Caco-2 (cell line): ENCODE measurements around the gene RBSN. TPM values are rescaled to one million over a fixed set of nuclear protein-coding genes. Genes with fewer than 3 reads are reported as not detected.

Experiments
- BruUV-seq: library from RNA; stranded (reverse); fragments of 400-500 nt; replicated peaks from 2 replicates; lab custom pipeline; 2021; lab: Mats Ljungman, UMichigan
- CTCF ChIA-PET: fragments of 300-600 bp; sonication (Branson Sonifier 250); formaldehyde crosslinking; loops from one replicate; lab custom pipeline; 2022; ENCODE audit warnings: antibody characterized with exemption; lab: Charles Lee
- POLR2A ChIA-PET: fragments of 300-600 bp; sonication (Branson Sonifier 250); formaldehyde crosslinking; loops from one replicate; lab custom pipeline; 2022; ENCODE audit warnings: antibody characterized with exemption; lab: Charles Lee
- DNase-seq, 2 experiments: peaks; one replicate each; pipeline versions ENCODE4 v3.0.0 to v3.0.0-alpha.2; 2020 to 2022
- H3K27me3 ChIP-seq: replicated peaks from 2 replicates; pipeline ENCODE4 v1.6.0; 2011; ENCODE audit warnings: low read length; ENCODE audit not compliant: control insufficient read depth, insufficient read depth
- H3K36me3 ChIP-seq: 2 replicates; pipeline ENCODE4 v1.5.1; 2011; ENCODE audit warnings: low read length; ENCODE audit not compliant: control insufficient read depth, insufficient read depth
- H3K4me1 ChIP-seq: fragments of 250-450 bp; sonication (Bioruptor Pico); 2 replicates; pipeline ENCODE4 v1.5.1; 2020; ENCODE audit warnings: mild to moderate bottlenecking
- H3K4me3 ChIP-seq: 2 replicates; pipeline ENCODE4 v1.5.1; 2011; ENCODE audit warnings: low read depth, mild to moderate bottlenecking, control low read depth, low read length
- H3K9me3 ChIP-seq: fragments of 250-450 bp; sonication (Bioruptor Pico); 2 replicates; pipeline ENCODE4 v1.5.1; 2020; ENCODE audit warnings: mild to moderate bottlenecking, moderate library complexity
- H3K27ac Mint-ChIP-seq: one replicate; pipeline ENCODE4 v1.8.0; 2022; ENCODE audit warnings: mixed read lengths; ENCODE audit not compliant: unreplicated experiment
- H3K27me3 Mint-ChIP-seq: one replicate; pipeline ENCODE4 v1.8.0; 2022; ENCODE audit warnings: mixed read lengths; ENCODE audit not compliant: insufficient read depth, unreplicated experiment
- H3K36me3 Mint-ChIP-seq: one replicate; pipeline ENCODE4 v1.8.0; 2022; ENCODE audit warnings: mild to moderate bottlenecking, mixed read lengths; ENCODE audit not compliant: insufficient read depth, unreplicated experiment
- H3K4me1 Mint-ChIP-seq: one replicate; pipeline ENCODE4 v1.8.0; 2022; ENCODE audit warnings: low read depth, mixed read lengths; ENCODE audit not compliant: unreplicated experiment
- H3K4me3 Mint-ChIP-seq: one replicate; pipeline ENCODE4 v1.8.0; 2022; ENCODE audit warnings: mild to moderate bottlenecking, moderate library complexity, mixed read lengths; ENCODE audit not compliant: unreplicated experiment
- H3K9me3 Mint-ChIP-seq: one replicate; pipeline ENCODE4 v1.8.0; 2022; ENCODE audit warnings: mixed read lengths; ENCODE audit not compliant: unreplicated experiment
- intact Hi-C: fragments of 100-400 bp; cut with micrococcal nuclease; formaldehyde crosslinking; loops from one replicate; pipeline ENCODE4 v1.10.0; 2022; ENCODE audit not compliant: unreplicated experiment
- total RNA-seq: library from RNA; stranded (reverse); gene quantifications from 2 replicates; pipeline ENCODE4 v1.2.3, GENCODE V29; 2022
- TF ChIP-seq, protein P1 (sequence below), 2 experiments: fragments of 200-600 bp in 1 of 2; IDR thresholded peaks; 1 replicate in 1 of 2; 2 replicates in 1 of 2; pipeline versions ENCODE4 v1.5.1 to v1.8.0; 2011 to 2022; ENCODE audit warnings: antibody characterized with exemption in 1 of 2, control low read depth in 1 of 2, inconsistent platforms in 1 of 2, low read depth in 1 of 2, low read length in 1 of 2, mild to moderate bottlenecking in 1 of 2, moderate library complexity in 1 of 2; ENCODE audit not compliant: insufficient read depth in 1 of 2, severe bottlenecking in 1 of 2, unreplicated experiment in 1 of 2

The RBSN gene
- total RNA-seq, 1 experiment from 2014 or later = 19.7 TPM

- intact Hi-C loops = no loop called here
Measured at GRCh38 chr3:15066467-15066866, 32.5 kb downstream of the RBSN start.

DNA sequence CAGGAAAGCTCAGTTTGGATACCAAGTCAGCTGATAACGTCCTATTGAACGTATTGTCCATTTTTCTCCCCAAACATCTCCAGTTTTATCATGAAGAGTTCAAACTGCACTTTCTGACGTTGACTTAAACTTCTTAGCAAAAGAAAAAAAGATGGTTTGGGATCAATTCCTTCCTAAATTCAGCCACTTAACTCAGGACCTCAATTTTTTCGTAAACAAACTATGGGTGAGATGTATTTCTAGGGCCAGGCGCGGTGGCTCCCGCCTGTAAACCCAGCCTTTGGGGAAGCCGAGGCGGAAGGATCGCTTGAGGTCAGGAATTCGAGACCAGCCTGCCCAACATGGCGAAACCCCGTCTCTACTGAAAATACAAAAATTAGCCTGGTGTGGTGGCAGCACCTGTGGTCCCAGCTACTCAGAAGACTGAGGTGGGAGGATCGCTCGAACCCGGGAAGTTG lies 33.4 kb downstream of the RBSN start:
- H3K27me3 ChIP-seq = no peaks in the 10 kb centered on the region
- TF ChIP-seq, protein P1, sequence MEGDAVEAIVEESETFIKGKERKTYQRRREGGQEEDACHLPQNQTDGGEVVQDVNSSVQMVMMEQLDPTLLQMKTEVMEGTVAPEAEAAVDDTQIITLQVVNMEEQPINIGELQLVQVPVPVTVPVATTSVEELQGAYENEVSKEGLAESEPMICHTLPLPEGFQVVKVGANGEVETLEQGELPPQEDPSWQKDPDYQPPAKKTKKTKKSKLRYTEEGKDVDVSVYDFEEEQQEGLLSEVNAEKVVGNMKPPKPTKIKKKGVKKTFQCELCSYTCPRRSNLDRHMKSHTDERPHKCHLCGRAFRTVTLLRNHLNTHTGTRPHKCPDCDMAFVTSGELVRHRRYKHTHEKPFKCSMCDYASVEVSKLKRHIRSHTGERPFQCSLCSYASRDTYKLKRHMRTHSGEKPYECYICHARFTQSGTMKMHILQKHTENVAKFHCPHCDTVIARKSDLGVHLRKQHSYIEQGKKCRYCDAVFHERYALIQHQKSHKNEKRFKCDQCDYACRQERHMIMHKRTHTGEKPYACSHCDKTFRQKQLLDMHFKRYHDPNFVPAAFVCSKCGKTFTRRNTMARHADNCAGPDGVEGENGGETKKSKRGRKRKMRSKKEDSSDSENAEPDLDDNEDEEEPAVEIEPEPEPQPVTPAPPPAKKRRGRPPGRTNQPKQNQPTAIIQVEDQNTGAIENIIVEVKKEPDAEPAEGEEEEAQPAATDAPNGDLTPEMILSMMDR (IDR thresholded peaks at IDR 0.05; ENCODE audit: insufficient read depth in 1 of 2, low read depth in 1 of 2, low read length in 1 of 2, severe bottlenecking in 1 of 2, unreplicated experiment in 1 of 2) = no peak
- no peak for DNase-seq
- POLR2A ChIA-PET = interaction anchor here (1.0 to 1.2 kb wide), 5 partner anchors 9 to 140 kb away, joined by 3 to 5 read pairs (median 3); partner anchors contain the start of genes CAPN7 and RBSN
- no peaks in the 10 kb centered on the region; the same call in 1 of the 2 replicates for H3K36me3 ChIP-seq
- CTCF ChIA-PET = interaction anchor here (0.9 to 1.2 kb wide), 3 partner anchors 13 to 140 kb away, joined by 3 to 10 read pairs (median 4); no protein-coding TSS in a partner anchor
- H3K4me3 ChIP-seq = peak overlapping the region; percentile 90
- no peaks in the 10 kb centered on the region for H3K9me3 Mint-ChIP-seq
- peak overlapping the region; percentile 96 for H3K27ac Mint-ChIP-seq
- no TSS peak for BruUV-seq
- H3K4me1 Mint-ChIP-seq = peaks cover 10% of the 10 kb centered on the region
- peaks cover 37% of the 10 kb centered on the region for H3K36me3 Mint-ChIP-seq
- no peaks in the 10 kb centered on the region for H3K27me3 Mint-ChIP-seq
- H3K4me1 ChIP-seq = peaks cover 17% of the 10 kb centered on the region
- H3K4me3 Mint-ChIP-seq = peak overlapping the region; percentile 92
- intact Hi-C loops = loop anchor here (1.0 kb wide), 1 partner anchor 34 kb away; the partner anchor contains the start of gene RBSN
- no peaks in the 10 kb centered on the region for H3K9me3 ChIP-seq

More at GRCh38 chr3:15066467-15066866, 32.5 kb downstream of the RBSN start:
- H3K4me1 Mint-ChIP-seq = peaks cover 10% of the 10 kb centered on the region
- TF ChIP-seq, protein P1 (IDR thresholded peaks at IDR 0.05; ENCODE audit: insufficient read depth in 1 of 2, low read depth in 1 of 2, low read length in 1 of 2, severe bottlenecking in 1 of 2, unreplicated experiment in 1 of 2) = no peak
- Histone ChIP-seq H3K27me3 (no peaks in the 10 kb centered on the region), H3K4me1 (peaks cover 17% of the 10 kb centered on the region), H3K36me3 (no peaks in the 10 kb centered on the region; the same call in 1 of the 2 replicates), H3K4me3 (no peak overlapping the region), H3K9me3 (no peaks in the 10 kb centered on the region)
- DNase-seq = no peak
- H3K9me3 Mint-ChIP-seq = no peaks in the 10 kb centered on the region
- H3K36me3 Mint-ChIP-seq = peaks cover 32% of the 10 kb centered on the region
- ChIA-PET CTCF (interaction anchor here (0.6 kb wide), 1 partner anchor 54 kb away, joined by 7 read pairs; no protein-coding TSS in a partner anchor), POLR2A (no interaction called here)
- H3K27me3 Mint-ChIP-seq = no peaks in the 10 kb centered on the region
- H3K27ac Mint-ChIP-seq = no peak overlapping the region
- peak overlapping the region; percentile 7 for H3K4me3 Mint-ChIP-seq
- BruUV-seq = no TSS peak

DNA sequence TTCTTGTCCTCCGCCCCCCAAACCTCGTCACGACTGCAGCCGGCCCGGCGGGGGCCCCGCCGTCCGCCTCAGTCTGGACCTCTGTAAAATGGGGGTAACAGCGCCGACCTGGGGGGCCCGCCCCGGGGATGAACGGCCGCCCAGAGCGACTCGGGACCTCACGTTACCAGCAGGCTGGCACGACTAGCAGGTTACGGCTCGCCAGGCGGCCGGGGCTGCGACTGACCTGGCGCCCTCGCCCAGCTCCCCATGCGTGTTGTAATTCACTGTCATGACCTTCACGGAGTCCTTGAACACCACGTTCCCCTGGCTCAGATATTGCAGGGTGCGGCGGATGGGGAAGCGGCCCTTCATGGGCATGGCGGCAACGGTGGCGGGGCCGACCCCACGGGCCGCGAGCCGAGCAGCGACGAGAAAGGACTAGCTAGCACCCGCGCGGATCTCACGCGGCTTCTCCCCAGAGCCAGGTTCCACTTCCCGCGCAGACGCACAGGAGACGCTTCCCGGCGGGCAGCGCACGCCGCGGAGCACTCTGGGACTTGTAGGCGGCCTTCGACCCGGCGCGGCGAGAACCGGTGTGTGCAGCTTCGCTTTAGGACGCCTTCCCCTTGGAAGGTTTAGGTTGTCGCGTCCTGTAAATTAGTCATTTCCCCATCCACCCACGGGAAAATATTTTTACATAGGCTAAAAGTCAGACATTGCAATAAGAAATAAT lies 34.0 kb downstream of the RBSN start, which contains the start of gene MRPS25:
Gene MRPS25 (minus strand): TSS at position 481 of the 715 bp plus-strand sequence. CDS start 121 bp downstream, at position 360.
- peak within 1 kb of the TSS; percentile 96 for H3K27ac Mint-ChIP-seq
- H3K27me3 Mint-ChIP-seq = no peaks in the 10 kb centered on the region
- TF ChIP-seq, protein P1 (IDR thresholded peaks at IDR 0.05; ENCODE audit: insufficient read depth in 1 of 2, low read depth in 1 of 2, low read length in 1 of 2, severe bottlenecking in 1 of 2, unreplicated experiment in 1 of 2) = no peak
- peaks cover 10% of the 10 kb centered on the region for H3K4me1 Mint-ChIP-seq
- no TSS peak for BruUV-seq
- H3K4me3 Mint-ChIP-seq = peak within 1 kb of the TSS; percentile 92
- intact Hi-C loops = loop anchor here (1.0 kb wide), 1 partner anchor 34 kb away; the partner anchor contains the start of gene RBSN
- CTCF ChIA-PET = interaction anchor here (0.9 to 1.2 kb wide), 4 partner anchors 12 to 141 kb away, joined by 3 to 10 read pairs (median 4); partner anchors contain the start of gene CAPN7
- H3K9me3 Mint-ChIP-seq = no peaks in the 10 kb centered on the region
- POLR2A ChIA-PET = interaction anchor here (1.0 to 1.2 kb wide), 5 partner anchors 9 to 141 kb away, joined by 3 to 5 read pairs (median 3); partner anchors contain the start of genes CAPN7 and RBSN
- H3K36me3 Mint-ChIP-seq = peaks cover 35% of the 10 kb centered on the region
- Histone ChIP-seq H3K36me3 (no peaks in the 10 kb centered on the region; the same call in 1 of the 2 replicates), H3K4me3 (peak within 1 kb of the TSS; percentile 90), H3K9me3 (no peaks in the 10 kb centered on the region), H3K4me1 (peaks cover 17% of the 10 kb centered on the region), H3K27me3 (no peaks in the 10 kb centered on the region)
- peak; percentile 90 for DNase-seq
